GM18909 (cell line): Measurements from ENCODE around the gene WDR86.

Experiments
- ATAC-seq: cut with Tn5 transposase; IDR thresholded peaks from one replicate; pipeline ENCODE4 v1.9.1; 2021; ENCODE audit warnings: mild to moderate bottlenecking; ENCODE audit not compliant: unreplicated experiment, poor library complexity

Gene WDR86

DNA sequence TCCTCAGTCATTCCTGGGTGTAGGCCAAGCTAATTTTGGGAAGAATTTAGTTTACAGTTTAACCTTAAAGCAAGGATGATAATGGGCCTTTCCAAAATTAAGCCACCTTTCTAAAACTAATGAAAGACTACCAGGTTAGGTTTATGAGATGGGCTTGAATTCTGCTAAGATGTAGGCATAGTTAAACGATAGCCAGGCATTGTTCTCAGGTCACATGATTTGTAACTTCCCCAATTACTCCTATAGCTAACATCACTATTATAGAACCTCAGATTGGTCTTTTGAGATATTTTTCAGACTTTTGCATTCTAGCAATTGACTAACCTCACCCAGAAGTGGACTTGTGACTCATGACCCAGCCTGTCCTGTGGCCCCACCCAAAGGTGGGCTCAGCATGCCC, 75.2 kb downstream of the WDR86 start:
- no peak for ATAC-seq
